RCC 7860 (cell line): ENCODE results near the gene GALNT9.
"Not testable (repeated sequence)": the region's sequence is repeated elsewhere in the genome, so short reads cannot be mapped to it uniquely, and the experiment has no call there.

Source experiments
- DNase-seq: peaks from one replicate; pipeline ENCODE4 v3.0.0-alpha.2; 2015; ENCODE audit warnings: low spot score
- FAIRE-seq: peaks from 2 replicates; lab custom pipeline; 2012; peaks lifted over from hg19 to GRCh38; lab: Jason Lieb, UNC

GALNT9 gene

GRCh38 chr12:132359551-132359950 lies 30.2 kb upstream of the GALNT9 start:
- DNase-seq (no peak), FAIRE-seq (no peak)

- not testable (repeated sequence) for DNase-seq, FAIRE-seq
These were observed 29.1 kb upstream of the GALNT9 start for GRCh38 chr12:132358241-132359225.

- FAIRE-seq: no peak
- DNase-seq: no peak
These were observed 28.3 kb upstream of the GALNT9 start for GRCh38 chr12:132357623-132358186.

GRCh38 chr12:132356691-132357622 lies 27.6 kb upstream of the GALNT9 start:
- FAIRE-seq (peak; percentile 66), DNase-seq (peak; percentile 63)

- DNase-seq (no peak), FAIRE-seq (no peak)
These were observed 26.6 kb upstream of the GALNT9 start for GRCh38 chr12:132355742-132356681.

GRCh38 chr12:132354982-132355680 lies 25.7 kb upstream of the GALNT9 start:
- DNase-seq (no peak), FAIRE-seq (no peak)

- FAIRE-seq (no peak), DNase-seq (no peak)
These were observed 25.0 kb upstream of the GALNT9 start for GRCh38 chr12:132354211-132354981.

GRCh38 chr12:132353811-132354210 lies 24.4 kb upstream of the GALNT9 start:
- no peak for FAIRE-seq
- no peak for DNase-seq

- DNase-seq (no peak), FAIRE-seq (no peak)
These were observed 23.8 kb upstream of the GALNT9 start for GRCh38 chr12:132352896-132353800.

GRCh38 chr12:132351751-132352495 lies 22.5 kb upstream of the GALNT9 start:
- FAIRE-seq: no peak

GRCh38 chr12:132349501-132350131 lies 20.2 kb upstream of the GALNT9 start:
- FAIRE-seq (no peak), DNase-seq (no peak)

More at GRCh38 chr12:132351751-132352495, 22.5 kb upstream of the GALNT9 start:
- DNase-seq: no peak

GRCh38 chr12:132348176-132348575 lies 18.8 kb upstream of the GALNT9 start:
- DNase-seq (no peak), FAIRE-seq (no peak)

GRCh38 chr12:132347176-132347855 lies 17.9 kb upstream of the GALNT9 start:
- DNase-seq (no peak), FAIRE-seq (no peak)

GRCh38 chr12:132346471-132347175 lies 17.2 kb upstream of the GALNT9 start:
- no peak for FAIRE-seq

GRCh38 chr12:132345561-132346200 lies 16.3 kb upstream of the GALNT9 start:
- DNase-seq (no peak), FAIRE-seq (no peak)

More at GRCh38 chr12:132346471-132347175, 17.2 kb upstream of the GALNT9 start:
- no peak for DNase-seq
